ENCODE data around the gene NDUFV3.
"Not testable (repeated sequence)": the region's sequence is repeated elsewhere in the genome, so short reads cannot be mapped to it uniquely, and the experiment has no call there.

The NDUFV3 gene

DNA sequence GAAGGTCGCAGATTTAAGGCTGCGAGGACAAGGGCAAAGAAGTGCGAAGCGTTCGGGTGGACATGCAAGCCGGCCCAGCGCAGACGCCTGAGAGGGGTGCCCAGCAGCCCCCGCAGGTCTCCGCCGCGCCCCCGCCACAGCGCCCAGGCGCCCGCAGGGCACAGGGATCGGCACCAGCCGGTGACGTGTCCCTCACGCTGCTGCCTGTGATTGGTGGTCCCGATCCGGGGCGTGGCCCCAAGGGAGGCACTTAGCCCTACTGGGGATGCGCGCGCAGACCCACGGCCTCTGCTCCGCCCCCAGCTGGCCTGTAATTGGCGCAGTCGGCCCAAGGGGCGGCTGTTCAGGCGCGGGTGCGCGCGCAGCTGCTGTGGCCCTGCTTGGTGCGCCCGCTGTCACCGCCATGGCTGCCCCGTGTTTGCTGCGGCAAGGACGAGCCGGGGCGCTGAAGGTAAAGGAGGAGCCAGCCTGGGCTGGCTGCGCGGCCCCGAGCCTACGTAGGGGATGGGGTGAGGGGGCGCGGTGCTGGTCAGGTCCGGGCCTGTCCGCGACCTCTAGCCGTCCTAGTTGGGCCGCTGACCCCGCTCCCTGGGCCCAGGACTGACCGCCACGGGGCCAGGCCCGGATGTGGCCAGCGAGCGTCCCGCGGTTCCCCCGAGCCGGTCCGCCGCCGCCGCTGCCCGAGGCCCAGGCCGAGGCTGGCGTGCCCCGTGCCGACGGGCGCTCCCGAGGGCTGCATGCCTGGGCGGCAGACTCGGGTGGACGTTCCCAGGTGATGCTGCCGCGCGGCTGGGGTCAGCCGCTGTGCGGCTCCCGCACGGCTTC, at the start of gene NDUFV3:
TSS of gene NDUFV3 (plus strand) at position 379 of the 825 bp plus-strand sequence. CDS start at position 404, 25 bp downstream.
- peak; percentile 100 for DNase-seq (ENCODE audit: extremely low read depth in 1 of 2, low read depth in 1 of 2)

DNA sequence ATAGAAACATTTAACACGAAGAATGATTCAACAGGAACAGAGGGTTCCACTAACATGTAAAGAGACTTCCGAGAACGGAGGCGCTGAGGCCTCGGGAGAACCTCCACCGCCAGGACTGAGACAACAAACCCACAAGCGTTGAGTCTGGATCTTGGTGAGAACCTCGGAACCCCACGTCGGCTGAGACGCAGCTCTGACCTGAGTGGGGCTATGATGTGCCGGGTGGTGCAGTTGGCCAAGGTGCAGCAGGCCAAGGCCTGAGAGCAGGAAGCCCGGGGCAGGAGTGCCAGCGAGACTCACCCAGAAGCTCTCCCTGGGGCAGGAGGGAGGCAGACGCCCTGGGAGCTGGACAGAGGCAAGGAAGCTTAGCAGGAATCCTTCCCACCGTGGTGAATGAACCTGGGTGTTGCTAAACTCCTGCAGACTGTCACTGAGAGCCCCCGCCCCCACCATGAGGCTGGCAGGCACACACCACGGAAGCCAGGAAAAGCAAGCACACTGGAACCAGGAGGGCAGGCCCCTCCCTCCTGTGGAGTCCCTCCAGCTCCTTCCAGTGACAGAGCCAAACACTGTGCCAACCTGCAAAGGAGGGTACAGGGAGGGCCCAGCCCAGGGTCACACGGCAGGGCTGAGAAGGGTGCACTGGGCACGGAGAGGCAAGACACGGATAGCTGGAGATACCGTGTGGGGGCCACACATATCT, 48.5 kb upstream of the NDUFV3 start:
- DNase-seq (ENCODE audit: extremely low read depth in 1 of 2, low read depth in 1 of 2), result no peak

DNA sequence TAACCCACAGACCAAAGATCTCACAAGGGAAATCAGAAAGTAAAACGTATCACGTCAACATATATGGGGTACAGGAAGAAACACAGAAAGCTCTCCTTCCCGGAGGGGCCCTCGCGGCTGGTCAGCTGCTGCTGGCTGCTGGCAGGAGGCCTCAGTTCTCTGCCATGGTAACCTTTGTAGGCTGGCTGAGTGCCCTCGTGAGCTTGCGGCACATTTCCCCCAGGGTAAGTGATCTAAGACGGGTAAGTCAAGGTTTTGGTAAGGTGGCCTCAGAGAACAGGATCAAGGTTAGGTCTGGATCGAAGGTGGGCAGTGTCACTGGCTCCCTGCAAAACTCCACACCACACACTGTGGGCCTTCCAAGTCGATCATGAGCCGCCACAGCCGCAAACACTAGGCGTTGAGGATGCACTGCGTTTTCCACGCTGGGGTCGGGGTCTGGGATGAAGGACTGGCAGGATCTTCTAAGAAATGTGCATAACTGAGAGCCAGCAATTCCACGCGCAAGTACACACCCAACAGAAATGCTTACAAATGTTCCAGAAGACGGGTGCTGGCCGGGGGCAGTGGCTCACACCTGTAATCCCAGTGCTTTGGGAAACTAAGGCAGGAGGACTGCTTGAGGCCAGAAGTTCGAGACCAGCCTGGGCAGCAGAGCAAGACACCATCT, 47.7 kb upstream of the NDUFV3 start:
- no peak for DNase-seq (ENCODE audit: extremely low read depth in 1 of 2, low read depth in 1 of 2)

DNA sequence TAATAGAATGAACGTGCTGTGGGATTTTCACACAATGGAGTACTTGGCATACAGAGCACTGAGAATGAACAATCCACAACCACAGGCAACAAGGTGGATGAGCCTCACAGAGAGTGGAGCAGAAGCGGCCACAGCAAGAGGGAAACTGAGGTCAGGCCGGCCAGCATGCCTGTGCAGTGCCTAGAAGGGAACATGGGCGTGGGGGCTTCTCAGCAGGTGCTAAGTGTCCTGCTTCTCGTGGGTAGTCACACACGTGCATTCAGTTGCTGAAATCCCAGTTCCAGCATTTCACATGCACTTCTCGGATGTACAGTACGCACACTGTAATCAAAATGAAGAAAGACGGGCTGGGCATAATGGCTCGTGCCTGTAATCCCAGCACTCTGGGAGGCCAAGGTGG, 46.9 kb upstream of the NDUFV3 start:
- DNase-seq (ENCODE audit: extremely low read depth in 1 of 2, low read depth in 1 of 2), result no peak

DNA sequence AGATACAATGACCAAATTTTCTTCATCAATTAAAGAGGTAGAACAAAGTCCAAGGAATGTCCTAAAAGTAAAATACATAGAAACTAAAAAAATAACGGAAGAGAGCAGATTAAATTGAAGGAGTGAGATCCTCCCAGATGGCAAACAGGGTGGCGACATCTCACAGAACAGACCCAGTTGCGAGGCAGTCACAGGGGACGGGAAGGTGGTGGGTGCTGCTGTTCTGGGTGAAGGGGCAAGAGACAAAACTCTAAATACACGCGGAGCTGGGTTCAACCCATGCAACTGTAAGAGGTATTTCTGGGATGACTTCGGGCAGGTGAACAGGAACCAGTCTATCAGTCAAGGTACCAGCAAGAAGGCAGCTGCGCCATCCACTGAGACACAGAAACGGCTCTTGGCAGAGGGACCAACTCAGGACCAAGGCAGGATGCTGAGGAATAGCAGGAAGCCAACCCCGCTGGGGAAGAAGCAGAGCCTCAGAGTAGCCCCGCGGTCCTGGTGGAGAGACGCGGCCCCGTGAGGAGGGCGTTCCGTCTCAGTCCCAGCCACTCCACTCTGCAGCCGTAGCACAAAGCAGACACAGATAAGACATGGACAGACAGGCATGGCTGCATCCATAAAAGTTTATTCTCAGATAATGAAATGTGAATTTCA, 45.9 kb upstream of the NDUFV3 start:
- no peak for DNase-seq (ENCODE audit: extremely low read depth in 1 of 2, low read depth in 1 of 2)

DNA sequence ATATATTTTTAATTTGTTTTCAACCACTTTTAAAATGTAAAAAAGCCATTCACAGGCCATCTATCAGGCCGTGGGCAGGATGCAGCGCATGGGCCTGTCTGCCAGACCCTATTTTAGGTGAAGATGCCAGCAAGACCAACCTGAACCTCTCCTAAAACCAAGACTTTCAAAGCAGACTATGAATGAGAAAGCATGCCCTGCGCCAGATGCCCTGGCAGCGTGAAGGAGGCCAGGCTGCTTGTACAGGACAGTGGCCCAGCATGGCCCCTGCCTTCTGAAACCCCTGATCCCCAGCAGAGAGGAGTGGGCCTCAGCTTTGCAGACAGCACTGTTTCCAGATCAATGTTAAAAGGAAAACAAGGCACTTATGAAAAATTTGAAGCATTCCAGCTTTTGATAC, 45.4 kb upstream of the NDUFV3 start:
- no peak for DNase-seq (ENCODE audit: extremely low read depth in 1 of 2, low read depth in 1 of 2)

DNA sequence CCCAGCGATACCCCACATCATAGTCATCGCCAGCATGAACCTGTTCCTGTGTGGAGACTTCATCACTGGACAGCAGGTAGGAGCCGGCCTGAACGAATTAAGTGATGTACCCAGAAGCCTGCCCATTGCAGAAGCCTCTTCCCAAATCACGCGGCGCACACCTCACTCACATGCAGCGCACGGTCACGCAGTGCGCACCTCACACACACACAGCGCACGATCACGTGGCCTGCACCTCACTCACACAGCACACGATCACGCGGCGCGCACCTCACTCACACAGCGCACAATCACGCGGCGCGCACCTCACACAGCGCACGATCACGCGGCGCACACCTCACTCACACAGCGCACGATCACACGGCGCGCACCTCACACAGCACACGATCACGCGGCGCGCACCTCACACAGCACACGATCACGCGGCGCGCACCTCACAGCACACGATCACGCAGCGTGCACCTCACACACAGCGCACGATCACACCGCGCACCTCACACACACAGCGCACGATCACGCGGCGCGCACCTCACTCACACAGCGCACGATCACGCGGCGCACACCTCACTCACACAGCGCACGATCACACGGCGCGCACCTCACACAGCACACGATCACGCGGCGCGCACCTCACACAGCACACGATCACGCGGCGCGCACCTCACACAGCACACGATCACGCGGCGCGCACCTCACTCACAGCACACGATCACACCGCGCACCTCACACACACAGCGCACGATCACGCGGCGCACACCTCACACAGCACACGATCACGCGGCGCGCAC, 44.8 kb upstream of the NDUFV3 start:
- DNase-seq (ENCODE audit: extremely low read depth in 1 of 2, low read depth in 1 of 2), result not testable (repeated sequence)

DNA sequence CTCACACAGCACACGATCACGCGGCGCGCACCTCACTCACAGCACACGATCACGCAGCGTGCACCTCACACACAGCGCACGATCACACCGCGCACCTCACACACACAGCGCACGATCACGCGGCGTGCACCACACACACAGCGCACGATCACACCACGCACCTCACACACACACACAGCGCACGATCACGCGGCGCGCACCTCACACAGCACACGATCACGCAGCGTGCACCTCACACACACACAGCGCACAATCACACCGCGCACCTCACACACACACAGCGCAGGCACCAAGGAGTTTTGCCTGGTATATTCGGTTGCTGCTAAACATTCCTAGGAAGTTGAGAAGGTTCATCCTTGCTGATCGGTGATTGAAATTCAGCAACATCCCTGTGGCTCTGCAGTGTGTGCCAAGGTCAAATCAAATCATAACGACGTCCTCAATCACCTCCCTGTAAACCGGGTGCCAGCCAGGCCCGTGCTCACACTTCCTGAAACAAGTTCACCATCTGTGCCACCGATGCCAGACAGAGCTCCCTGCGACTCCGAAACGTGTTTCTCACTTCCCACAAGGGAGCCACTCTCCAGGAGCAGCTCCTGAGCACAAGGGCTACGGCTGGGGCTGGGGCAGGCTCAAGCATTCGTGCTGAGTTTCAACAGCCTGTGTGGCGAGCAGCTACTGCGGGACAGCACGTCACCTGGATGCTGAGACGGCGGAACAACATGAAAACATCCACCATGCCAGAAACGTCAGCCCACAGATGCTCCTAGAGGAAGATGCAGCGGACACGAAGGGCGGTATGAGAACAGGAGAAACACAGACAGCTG, 44.0 kb upstream of the NDUFV3 start:
- DNase-seq (ENCODE audit: extremely low read depth in 1 of 2, low read depth in 1 of 2), result no peak

DNA sequence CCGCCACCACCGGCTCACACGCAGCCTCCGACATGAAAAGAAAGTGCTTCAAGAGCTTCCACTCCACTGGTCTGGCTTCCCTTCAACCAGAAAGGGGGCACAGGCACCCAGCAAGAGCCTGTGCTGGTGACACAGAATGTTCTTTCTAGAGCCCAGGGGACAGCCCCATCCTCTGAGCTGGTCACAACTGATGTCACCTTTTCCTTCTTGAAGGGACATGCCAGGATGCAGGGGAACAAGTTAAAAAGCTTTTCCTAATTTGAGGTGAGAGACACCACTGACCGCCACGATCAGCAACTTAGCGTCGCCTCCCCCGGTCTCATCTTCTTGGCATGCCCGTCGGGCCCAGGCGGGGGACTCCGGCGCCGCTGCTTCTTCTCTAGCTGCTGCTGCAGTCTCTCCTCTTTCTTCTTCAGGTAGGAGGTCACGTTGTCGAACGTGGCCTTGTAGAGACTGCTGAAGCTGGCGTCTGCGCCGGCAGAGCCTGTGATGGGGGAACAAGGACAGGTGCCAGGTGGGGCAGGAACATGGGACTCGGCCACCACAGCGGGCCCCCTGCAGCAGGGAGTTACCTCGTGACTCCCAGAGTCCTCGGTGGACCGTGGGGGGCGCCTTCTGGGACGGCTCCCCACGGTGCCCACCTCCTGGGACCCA, 43.2 kb upstream of the NDUFV3 start:
- no peak for DNase-seq (ENCODE audit: extremely low read depth in 1 of 2, low read depth in 1 of 2)

DNA sequence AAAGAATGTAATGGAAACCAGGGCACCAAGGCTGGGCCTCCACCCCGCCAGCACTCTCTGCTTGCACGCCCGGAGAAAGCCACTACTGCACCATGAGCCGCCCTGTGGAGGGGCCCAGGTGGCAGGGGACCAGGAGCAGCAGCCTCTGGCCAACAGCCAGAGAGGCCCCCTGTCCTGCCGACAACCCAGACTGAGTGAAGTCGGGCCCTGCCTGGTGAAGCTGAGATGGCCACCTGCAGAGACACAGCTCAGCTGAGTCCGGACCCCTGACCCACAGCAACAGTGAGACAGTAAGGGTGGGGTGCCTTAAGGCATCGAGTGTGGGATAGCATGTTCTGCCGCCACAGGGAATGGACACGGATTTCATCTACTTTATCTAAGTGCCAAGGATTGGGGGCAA, 42.6 kb upstream of the NDUFV3 start:
- DNase-seq (ENCODE audit: extremely low read depth in 1 of 2, low read depth in 1 of 2), result no peak

DNA sequence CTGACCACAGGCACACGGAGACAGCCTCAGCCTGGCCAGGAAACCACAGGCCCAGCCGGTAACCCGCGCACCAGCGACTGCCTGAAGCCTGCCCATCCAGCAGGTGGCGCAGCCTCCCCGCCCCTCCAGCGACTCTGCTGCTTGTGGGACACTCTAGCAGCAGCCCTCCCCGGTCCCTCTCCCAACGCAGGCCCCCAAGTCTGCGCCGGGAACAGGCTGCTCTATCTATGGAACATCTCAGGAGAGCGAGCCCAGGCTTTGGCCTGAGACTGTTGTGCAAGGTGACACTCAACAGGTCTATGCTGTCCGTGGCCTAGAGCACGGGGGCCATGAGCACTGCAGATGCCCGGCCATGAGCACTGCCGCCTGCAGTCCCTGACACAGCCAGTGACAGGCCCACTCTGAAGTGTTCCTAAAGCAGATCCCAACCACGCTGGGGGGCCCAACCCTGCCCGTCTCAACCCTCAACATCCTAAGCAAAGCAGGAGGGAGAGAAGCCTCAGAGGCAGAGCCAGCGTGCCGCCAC, 42.2 kb upstream of the NDUFV3 start:
- no peak for DNase-seq (ENCODE audit: extremely low read depth in 1 of 2, low read depth in 1 of 2)

DNA sequence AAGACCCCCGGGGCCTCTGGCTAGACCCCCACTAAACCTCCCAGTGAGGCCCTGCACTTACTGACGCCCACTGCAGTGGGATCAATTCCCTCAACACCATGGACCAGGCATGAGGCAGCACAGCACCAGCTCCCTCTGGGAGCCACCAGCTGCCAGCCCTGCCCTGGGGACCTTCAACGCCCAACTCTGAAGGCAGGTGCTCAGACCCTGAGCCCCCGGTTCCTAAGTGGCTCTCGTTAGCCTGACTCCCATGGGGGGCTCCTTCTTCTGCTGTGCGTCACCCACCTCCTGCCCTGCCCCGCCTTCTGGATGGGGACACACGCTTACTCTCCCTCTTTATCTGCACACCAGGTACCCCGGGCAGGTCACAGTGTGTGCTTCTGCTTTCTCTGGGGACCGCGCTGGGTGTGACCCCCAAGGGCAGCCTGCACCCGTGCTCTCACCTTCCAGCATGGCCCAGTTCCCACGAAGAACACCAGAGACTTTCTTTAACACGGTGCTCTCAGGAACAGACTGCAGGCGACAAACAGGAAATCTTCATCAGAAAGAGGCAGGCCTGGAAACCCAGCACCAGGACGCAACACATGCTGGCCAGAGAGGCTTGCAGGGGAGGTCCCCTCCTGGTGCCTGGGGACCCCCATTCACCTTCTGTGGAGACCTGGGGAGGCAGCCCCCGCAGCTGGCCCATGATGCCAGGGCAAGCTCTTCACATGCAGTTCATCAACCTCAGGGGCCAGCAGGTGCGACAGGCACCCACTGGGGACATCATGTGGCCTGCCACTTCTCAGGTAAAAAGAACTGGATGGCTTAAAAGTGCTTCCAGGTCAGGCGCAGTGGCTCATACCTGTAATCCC, 41.1 kb upstream of the NDUFV3 start:
- DNase-seq (ENCODE audit: extremely low read depth in 1 of 2, low read depth in 1 of 2), result no peak

DNA sequence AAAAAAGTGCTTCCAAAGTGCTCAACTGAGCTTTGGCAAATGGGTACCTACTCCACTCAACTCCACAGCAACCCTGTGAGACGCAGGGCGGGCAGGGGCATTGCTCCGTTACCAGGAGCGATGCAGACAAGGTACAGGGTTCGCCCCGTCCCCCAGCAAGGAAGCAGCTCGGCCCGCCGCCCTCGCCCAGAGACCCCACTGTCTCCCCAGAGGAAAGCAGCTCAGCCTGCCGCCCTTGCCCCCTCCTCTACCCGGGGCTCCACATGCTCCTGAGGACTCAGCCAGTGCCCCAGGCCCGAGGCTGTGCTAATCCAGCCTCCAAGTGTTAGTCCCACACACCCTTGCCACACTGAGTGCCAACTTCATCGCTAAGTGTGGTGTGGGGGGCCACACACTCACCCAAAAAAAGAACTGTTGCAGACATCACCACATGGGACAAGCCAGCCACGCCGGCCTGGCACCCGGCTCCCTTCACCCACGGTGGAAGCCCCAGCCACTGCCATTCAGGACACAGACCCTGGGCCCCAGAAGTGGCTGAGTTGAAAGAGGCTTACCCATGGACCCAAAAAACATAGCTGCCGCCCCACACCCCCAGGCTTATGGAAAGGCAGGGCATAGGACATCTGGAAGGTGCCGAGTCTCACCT, 40.1 kb upstream of the NDUFV3 start:
- DNase-seq (ENCODE audit: extremely low read depth in 1 of 2, low read depth in 1 of 2), result no peak

DNA sequence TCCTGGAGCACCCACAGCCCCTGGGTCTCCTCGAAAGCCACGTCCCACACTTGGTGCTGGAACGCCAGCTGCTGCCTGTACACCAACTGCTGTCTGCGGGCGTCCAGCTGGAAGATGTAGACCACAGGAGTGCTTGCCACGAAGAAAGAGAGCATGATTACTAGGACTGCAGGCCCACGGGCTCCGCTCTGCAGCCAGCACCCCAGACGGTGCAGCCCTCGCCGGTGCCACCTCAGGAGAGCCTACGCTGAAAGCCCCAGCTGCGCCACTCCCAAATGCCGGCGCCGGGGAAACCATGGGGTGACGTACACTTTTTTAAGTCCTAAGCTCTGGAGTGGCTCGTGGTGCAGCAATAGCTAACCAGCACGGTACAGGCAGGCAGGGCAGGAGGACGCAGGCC, 39.5 kb upstream of the NDUFV3 start:
- no peak for DNase-seq (ENCODE audit: extremely low read depth in 1 of 2, low read depth in 1 of 2)

DNA sequence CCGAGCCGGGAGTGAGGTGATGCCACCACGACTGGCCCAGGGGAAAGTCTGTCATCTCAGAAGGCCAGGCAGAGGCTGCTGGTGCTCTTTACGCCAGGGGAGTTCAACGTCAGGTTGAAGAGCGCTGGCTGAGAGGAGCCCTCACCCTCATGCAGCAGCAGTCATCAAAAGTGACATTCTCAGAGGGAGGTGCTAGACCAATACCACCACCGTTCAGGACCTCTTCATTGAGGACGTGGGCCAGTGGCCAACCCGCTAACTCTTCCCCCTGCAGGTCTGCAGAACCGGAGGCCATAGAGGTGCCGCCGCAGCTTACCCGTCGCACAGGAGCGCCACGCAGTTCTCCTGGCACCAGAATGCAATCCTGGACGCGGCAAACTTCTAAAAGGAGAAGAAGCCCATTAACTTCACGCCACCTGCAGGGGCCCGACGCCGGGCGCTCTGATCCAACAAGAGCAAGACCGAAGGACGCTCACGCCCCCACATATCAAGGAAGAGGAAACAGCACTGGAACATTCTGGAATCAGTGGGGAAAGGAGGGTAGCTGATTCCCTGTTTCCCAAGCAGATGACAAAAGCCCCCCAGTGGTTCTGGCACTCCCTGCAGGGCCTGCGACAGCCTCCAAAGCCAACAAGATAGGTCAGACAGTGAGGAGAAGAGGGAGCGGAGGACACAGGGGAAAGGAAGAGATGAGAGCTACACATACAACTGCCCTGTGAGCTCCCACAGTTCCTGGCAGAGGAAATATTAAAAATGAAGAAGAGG, 38.7 kb upstream of the NDUFV3 start:
- no peak for DNase-seq (ENCODE audit: extremely low read depth in 1 of 2, low read depth in 1 of 2)

DNA sequence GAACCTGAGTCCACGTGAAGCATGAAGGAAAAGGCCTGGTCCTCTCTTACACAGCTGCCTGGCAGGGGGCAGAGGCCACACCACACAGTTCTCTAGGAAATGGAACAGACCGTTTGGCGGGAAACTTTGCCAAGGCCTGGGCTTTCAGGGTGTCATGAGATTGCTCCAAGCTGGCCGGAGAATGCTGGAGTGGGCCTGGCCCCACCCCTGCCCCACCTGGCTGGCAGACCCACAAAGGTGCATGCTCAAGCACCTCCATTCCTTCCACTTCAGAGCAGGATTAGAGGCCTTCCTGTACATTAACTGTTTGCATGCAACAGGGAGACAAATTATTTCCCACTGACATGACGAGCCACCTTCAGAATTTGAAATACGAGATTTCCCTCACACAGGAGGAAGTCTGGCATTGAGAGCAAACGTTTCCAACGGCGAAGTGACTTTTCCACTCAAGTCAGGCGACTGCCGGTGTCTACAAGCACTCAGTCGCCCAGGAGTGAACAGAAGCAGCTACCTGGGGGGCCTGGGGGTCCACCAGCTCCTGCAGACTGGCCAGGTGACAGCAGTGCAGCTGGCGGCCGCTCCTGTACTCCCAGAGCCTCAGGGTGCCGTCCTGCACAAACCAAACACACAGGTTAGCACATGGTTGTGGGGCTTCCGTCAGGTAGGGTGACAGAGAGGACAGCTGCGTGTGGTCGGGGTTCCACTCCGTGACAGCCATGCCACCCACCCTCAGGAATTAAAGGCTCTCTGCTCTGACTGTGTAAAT, 37.8 kb upstream of the NDUFV3 start:
- DNase-seq (ENCODE audit: extremely low read depth in 1 of 2, low read depth in 1 of 2), result no peak

Data from stimulated activated CD8-positive, alpha-beta memory T cell treated with anti-CD3 and anti-CD28 coated beads, Interleukin-7, amount 100 ng/mL, for 48 hours (primary cell).